H9 (cell line): ENCODE results near the gene BRI3. TPM values are rescaled to one million over a fixed set of nuclear protein-coding genes. Genes with fewer than 3 reads are reported as not detected.

Experiments
- DNase-seq: peaks from one replicate; pipeline ENCODE4 v3.0.0-alpha.2; 2017
- H2AFZ ChIP-seq: one replicate; pipeline ENCODE4 v1.6.1; 2013; ENCODE audit warnings: mild to moderate bottlenecking, low read length, control low read depth, moderate library complexity
- H2AK5ac ChIP-seq: 2 replicates; pipeline ENCODE4 v1.6.1; 2013; ENCODE audit warnings: low read length, control low read depth, mixed read lengths; ENCODE audit not compliant: insufficient read length
- H2BK120ac ChIP-seq: one replicate; pipeline ENCODE4 v1.6.1; 2013; ENCODE audit warnings: low read depth, mild to moderate bottlenecking, low read length, control low read depth, inconsistent platforms; ENCODE audit not compliant: poor library complexity, severe bottlenecking
- H2BK12ac ChIP-seq: 2 replicates; pipeline ENCODE4 v1.6.1; 2013; ENCODE audit warnings: low read length, control low read depth, mixed read lengths, low read depth; ENCODE audit not compliant: insufficient read length
- H2BK15ac ChIP-seq: 2 replicates; pipeline ENCODE4 v1.6.1; 2013; ENCODE audit warnings: low read depth, low read length, control low read depth
- H2BK20ac ChIP-seq: one replicate; pipeline ENCODE4 v1.6.1; 2013; ENCODE audit warnings: low read depth, mild to moderate bottlenecking, low read length, control low read depth, inconsistent platforms; ENCODE audit not compliant: poor library complexity, severe bottlenecking
- H2BK5ac ChIP-seq: 2 replicates; pipeline ENCODE4 v1.6.1; 2013; ENCODE audit warnings: low read length, control low read depth, mixed read lengths; ENCODE audit not compliant: insufficient read length
- H3K14ac ChIP-seq: 2 replicates; pipeline ENCODE4 v1.6.1; 2013; ENCODE audit warnings: low read length, control low read depth; ENCODE audit not compliant: insufficient read depth
- H3K18ac ChIP-seq: 2 replicates; pipeline ENCODE4 v1.6.1; 2013; ENCODE audit warnings: low read depth, mild to moderate bottlenecking, mixed read lengths, low read length, control low read depth; ENCODE audit not compliant: insufficient read length
- H3K23ac ChIP-seq: 2 replicates; pipeline ENCODE4 v1.6.1; 2013; ENCODE audit warnings: low read length, control low read depth, mixed read lengths, low read depth; ENCODE audit not compliant: insufficient read length
- H3K23me2 ChIP-seq: 2 replicates; pipeline ENCODE4 v1.6.1; 2013; ENCODE audit warnings: low read depth, mild to moderate bottlenecking, mixed read lengths, low read length, control low read depth; ENCODE audit not compliant: insufficient read length, poor library complexity, severe bottlenecking
- H3K27ac ChIP-seq: 2 replicates; pipeline ENCODE4 v1.5.1; 2013; ENCODE audit warnings: low read length, control low read depth, mixed read lengths, low read depth; ENCODE audit not compliant: insufficient read length
- H3K27me3 ChIP-seq: 2 replicates; pipeline ENCODE4 v1.6.1; 2013; ENCODE audit warnings: low read length, control low read depth, inconsistent platforms; ENCODE audit not compliant: insufficient read depth
- H3K4ac ChIP-seq: 2 replicates; pipeline ENCODE4 v1.6.1; 2013; ENCODE audit warnings: low read depth, mild to moderate bottlenecking, control low read depth, inconsistent platforms, low read length, moderate library complexity
- H3K4me1 ChIP-seq: 2 replicates; pipeline ENCODE4 v1.6.1; 2013; ENCODE audit warnings: low read length, control low read depth, inconsistent platforms; ENCODE audit not compliant: insufficient read depth
- H3K4me2 ChIP-seq: 2 replicates; pipeline ENCODE4 v1.6.1; 2013; ENCODE audit warnings: low read length, control low read depth, mixed read lengths; ENCODE audit not compliant: insufficient read length, insufficient read depth
- H3K56ac ChIP-seq: 2 replicates; pipeline ENCODE4 v1.6.1; 2013; ENCODE audit warnings: low read depth, mild to moderate bottlenecking, mixed read lengths, low read length, control low read depth; ENCODE audit not compliant: insufficient read length
- H3K79me1 ChIP-seq: 2 replicates; pipeline ENCODE4 v1.6.1; 2013; ENCODE audit warnings: low read depth, mild to moderate bottlenecking, moderate library complexity, low read length, control low read depth, inconsistent platforms; ENCODE audit not compliant: insufficient read depth, poor library complexity, severe bottlenecking
- H3K79me2 ChIP-seq: 2 replicates; pipeline ENCODE4 v1.6.1; 2013; ENCODE audit warnings: low read length, control low read depth, inconsistent platforms; ENCODE audit not compliant: insufficient read depth
- H3K9ac ChIP-seq: 2 replicates; pipeline ENCODE4 v1.6.1; 2013; ENCODE audit warnings: low read length, control low read depth, mixed read lengths; ENCODE audit not compliant: insufficient read length; ENCODE audit errors: extremely low read depth
- H3K9me3 ChIP-seq: one replicate; pipeline ENCODE4 v1.6.1; 2013; ENCODE audit warnings: low read depth, low read length, inconsistent platforms; ENCODE audit not compliant: control insufficient read depth
- H3T11ph ChIP-seq: one replicate; pipeline ENCODE4 v1.6.1; 2013; ENCODE audit warnings: mild to moderate bottlenecking, low read length, control low read depth, inconsistent platforms
- H4K20me1 ChIP-seq: one replicate; pipeline ENCODE4 v1.6.1; 2013; ENCODE audit not compliant: control insufficient read depth, insufficient read length, insufficient read depth
- H4K5ac ChIP-seq: 2 replicates; pipeline ENCODE4 v1.6.1; 2013; ENCODE audit warnings: low read depth, mild to moderate bottlenecking, mixed read lengths, low read length, control low read depth; ENCODE audit not compliant: insufficient read length
- H4K8ac ChIP-seq: replicated peaks from 2 replicates; pipeline ENCODE4 v1.6.1; 2013; ENCODE audit warnings: low read length, control low read depth, mixed read lengths, low read depth; ENCODE audit not compliant: insufficient read length
- H4K91ac ChIP-seq: 2 replicates; pipeline ENCODE4 v1.6.1; 2013; ENCODE audit warnings: low read depth, mild to moderate bottlenecking, moderate library complexity, mixed read lengths, low read length, control low read depth; ENCODE audit not compliant: insufficient read length
- H3K27ac Mint-ChIP-seq, 3 experiments: 2 replicates in 2 of 3; 3 replicates in 1 of 3; pipeline ENCODE4 v1.8.0; 2020 to 2021; ENCODE audit warnings: mixed read lengths in 3 of 3, mild to moderate bottlenecking in 1 of 3, moderate library complexity in 1 of 3
- H3K27me3 Mint-ChIP-seq: 2 replicates; pipeline ENCODE4 v1.8.0; 2021; ENCODE audit warnings: low read depth, mild to moderate bottlenecking, moderate library complexity, mixed read lengths
- H3K36me3 Mint-ChIP-seq, 3 experiments: 2 replicates in 2 of 3; 3 replicates in 1 of 3; pipeline ENCODE4 v1.8.0; 2020 to 2021; ENCODE audit warnings: low read depth in 3 of 3, mixed read lengths in 3 of 3; ENCODE audit not compliant: insufficient read depth in 1 of 3
- H3K4me1 Mint-ChIP-seq, 2 experiments: 2 replicates each; pipeline ENCODE4 v1.8.0; 2020; ENCODE audit warnings: mixed read lengths in 2 of 2
- H3K4me3 Mint-ChIP-seq, 2 experiments: 2 replicates in 1 of 2; 3 replicates in 1 of 2; pipeline ENCODE4 v1.8.0; 2020 to 2021; ENCODE audit warnings: mild to moderate bottlenecking in 2 of 2, mixed read lengths in 2 of 2, moderate library complexity in 1 of 2
- H3K9me3 Mint-ChIP-seq, 2 experiments: 2 replicates in 1 of 2; 3 replicates in 1 of 2; pipeline ENCODE4 v1.8.0; 2020; ENCODE audit warnings: mild to moderate bottlenecking in 2 of 2, mixed read lengths in 2 of 2, moderate library complexity in 1 of 2
- CTCF ChIP-seq: fragments of 200-600 bp; sonication (generic); conservative IDR thresholded peaks from 3 replicates; pipeline ENCODE4 v1.8.0; 2021; ENCODE audit warnings: antibody characterized with exemption, mild to moderate bottlenecking
- WGBS: extraction: QIAGEN DNeasy Blood & Tissue Kit; methylation state at CpG from one replicate; pipeline ENCODE4 v1.1.7; 2013; ENCODE audit warnings: missing lambda C conversion rate, low lambda C conversion rate, mixed read lengths; ENCODE audit not compliant: insufficient read length; ENCODE audit errors: extremely low coverage; 5-methylcytosine and 5-hydroxymethylcytosine counted together
- total RNA-seq: library from RNA; stranded (reverse); gene quantifications from 2 replicates; pipeline ENCODE4 v1.2.1, GENCODE V29; 2021

Gene BRI3
- total RNA-seq, 1 experiment from 2014 or later = 102 TPM

DNA sequence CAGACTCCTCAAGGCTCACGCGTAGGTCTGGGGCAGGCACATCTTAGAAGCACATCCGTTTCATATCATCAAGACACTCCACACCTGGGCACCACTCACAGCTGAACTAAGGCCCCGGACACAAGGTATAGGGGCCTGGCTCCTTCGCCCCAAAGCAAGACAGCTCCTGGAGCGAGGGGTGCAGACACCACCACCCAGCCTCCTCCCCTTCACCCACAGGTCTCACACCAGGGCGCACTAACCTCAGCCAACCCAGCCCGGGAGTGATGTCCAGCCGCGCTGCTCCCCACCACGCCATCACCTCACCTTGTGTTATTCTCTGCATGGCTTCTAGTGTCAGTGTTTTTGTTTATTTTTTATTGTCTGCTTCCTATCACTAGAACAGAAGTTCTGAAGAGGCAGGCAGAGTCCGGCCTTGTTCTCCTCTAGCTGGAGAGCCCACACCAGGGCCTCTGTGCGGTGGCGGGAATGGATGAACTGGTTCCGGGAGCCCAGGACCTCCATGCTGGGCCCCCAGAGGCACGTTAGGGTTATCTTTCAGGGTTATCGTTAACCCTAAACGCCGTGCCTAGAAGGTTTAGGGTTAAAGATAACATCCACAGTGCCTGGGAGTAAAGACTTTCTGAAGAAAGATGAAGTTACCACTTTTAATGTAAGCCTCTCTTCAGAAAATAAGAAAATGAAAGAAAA is 21.8 kb downstream of the BRI3 start:
- no peak for DNase-seq
- no peak overlapping the region; a peak in 3 of 7 replicates for H3K27ac Mint-ChIP-seq

More for the DNA sequence above, 21.8 kb downstream of the BRI3 start:
- Histone ChIP-seq H4K91ac (no peak overlapping the region), H4K20me1 (peaks cover 2% of the 10 kb centered on the region), H4K8ac (no peak overlapping the region), H3K18ac (no peak overlapping the region), H3K23ac (no peak overlapping the region), H2BK5ac (no peak overlapping the region), H2AFZ (no peak overlapping the region), H3K79me1 (no peaks in the 10 kb centered on the region), H2BK15ac (no peak overlapping the region), H3K4me1 (peaks cover 3% of the 10 kb centered on the region; the same call in 1 of the 2 replicates), H3K23me2 (no peaks in the 10 kb centered on the region), H3K4me2 (no peak overlapping the region), H3K9ac (no peak overlapping the region), H2BK12ac (no peak overlapping the region), H3K56ac (no peak overlapping the region), H4K5ac (no peak overlapping the region), H3K9me3 (no peaks in the 10 kb centered on the region), H3K27ac (no peak overlapping the region), H3K14ac (no peak overlapping the region), H2BK120ac (no peak overlapping the region), H3K27me3 (no peaks in the 10 kb centered on the region), H3K4ac (no peak overlapping the region), H2AK5ac (no peak overlapping the region), H3K79me2 (no peaks in the 10 kb centered on the region), H3T11ph (no peak overlapping the region), H2BK20ac (no peak overlapping the region)
- TF ChIP-seq CTCF = no peak
- WGBS = no CpG with 5 or more reads among the region's 19 CpGs
- no peak overlapping the region for H3K4me3 Mint-ChIP-seq
- H3K4me1 Mint-ChIP-seq = peaks cover 12 to 20% of the 10 kb centered on the region in 2 experiments
- H3K27me3 Mint-ChIP-seq = no peaks in the 10 kb centered on the region
- no peaks in the 10 kb centered on the region for H3K9me3 Mint-ChIP-seq
- peaks cover 38 to 74% (median 63%) of the 10 kb centered on the region in 3 experiments for H3K36me3 Mint-ChIP-seq
